ENCODE results near the gene PRKAA2. TPM values are rescaled to one million over a fixed set of nuclear protein-coding genes. Genes with fewer than 3 reads are reported as not detected.

PRKAA2 gene
- polyA plus RNA-seq, 3 donors = 0.39 to 0.67 (median 0.56) TPM

- no peak overlapping the region for H3K27ac ChIP-seq (ENCODE audit: low read depth, low read length)
- WGBS, 3 donors = 85 to 89% (median 88%) methylated on average over 1 of the region's 1 CpG
Measured at GRCh38 chr1:56647106-56647505, 2.0 kb downstream of the PRKAA2 start.

DNA sequence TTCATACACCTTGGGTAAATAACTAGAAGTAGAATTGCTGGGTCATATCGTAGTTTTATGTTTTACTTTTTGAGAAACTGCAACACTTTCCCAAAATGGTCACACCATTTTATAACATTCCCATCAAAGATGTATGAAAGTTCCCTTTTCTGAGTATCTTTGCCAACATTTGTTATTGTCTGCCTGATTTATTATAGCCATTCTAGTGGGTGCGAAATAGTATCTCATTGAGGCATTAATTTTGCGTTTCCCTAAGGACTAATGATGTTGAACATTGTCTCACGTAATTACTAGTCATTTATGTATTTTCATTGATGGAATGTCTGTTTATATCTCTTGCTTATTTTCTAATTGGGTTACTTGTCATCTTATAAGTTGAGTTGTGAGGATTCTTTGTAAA is 3.4 kb downstream of the PRKAA2 start:
- 72 to 85% (median 79%) methylated on average over 4 of the region's 4 CpGs for WGBS, 3 donors
- no peak overlapping the region for H3K27ac ChIP-seq (ENCODE audit: low read depth, low read length)

DNA sequence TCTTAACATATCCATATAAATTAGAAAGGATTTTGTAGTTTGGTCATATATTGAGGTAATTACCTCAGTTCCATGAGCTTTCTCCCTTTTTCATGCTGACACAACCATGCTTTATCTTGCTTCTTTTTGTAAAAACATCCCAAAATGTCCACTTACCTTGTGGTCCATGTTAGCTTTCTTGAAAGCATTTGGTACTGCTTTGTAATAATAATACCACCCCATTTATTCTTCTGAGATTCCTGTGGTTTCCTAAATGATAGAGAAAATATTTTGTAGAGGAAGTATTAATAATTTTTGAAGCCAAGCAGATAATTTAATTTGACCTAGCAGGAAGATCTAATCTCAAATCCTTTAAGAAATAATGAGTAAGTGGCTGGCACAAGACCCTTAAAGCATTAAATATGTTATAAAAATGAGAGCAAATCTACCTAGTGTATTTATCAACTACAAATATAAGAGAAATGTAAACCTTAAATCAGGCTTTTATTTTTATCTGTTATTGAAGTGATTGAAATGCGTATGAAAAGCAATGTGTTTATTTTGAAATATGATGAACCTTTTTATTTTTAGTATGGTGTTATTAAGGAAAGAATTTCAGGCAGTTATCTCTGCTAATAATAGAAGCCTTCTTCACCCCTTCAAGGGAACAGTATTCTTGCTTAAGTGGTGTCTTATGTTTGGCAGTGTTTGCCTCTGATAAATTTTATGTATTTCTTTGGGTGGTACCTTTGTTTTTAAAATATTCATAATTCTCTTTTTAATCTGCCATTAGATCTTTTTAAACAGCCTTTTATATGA is 9.2 kb downstream of the PRKAA2 start:
- 64 to 82% (median 80%) methylated on average over 1 of the region's 1 CpG for WGBS, 3 donors
- H3K27ac ChIP-seq (ENCODE audit: low read depth, low read length) = no peak overlapping the region

GRCh38 chr1:56655991-56656613 is 11.0 kb downstream of the PRKAA2 start:
- no peak overlapping the region for H3K27ac ChIP-seq (ENCODE audit: low read depth, low read length)
- 90 to 91% (median 91%) methylated on average over 1 of the region's 1 CpG for WGBS, 3 donors

DNA sequence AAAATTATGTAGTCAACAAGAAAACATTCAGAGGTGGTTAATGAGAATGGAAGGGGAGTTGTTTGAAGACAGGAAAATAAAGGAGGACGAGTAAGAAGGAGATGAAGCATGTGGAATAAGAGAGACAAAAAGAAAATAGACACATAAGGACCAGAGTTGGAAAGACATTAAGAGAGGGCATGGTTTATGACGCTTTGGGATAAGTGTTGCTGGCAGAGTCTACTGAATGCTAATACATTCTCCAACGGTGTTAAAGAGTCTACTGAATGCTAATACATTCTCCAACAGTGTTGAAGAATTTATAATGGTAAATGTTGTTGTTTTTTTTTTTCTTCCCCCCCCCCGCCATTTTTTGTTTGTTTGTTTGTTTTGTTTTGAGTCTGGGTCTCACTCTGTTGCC is 13.1 kb downstream of the PRKAA2 start:
- WGBS, 3 donors = 80 to 87% (median 84%) methylated on average over 4 of the region's 4 CpGs
- H3K27ac ChIP-seq (ENCODE audit: low read depth, low read length) = no peak overlapping the region

DNA sequence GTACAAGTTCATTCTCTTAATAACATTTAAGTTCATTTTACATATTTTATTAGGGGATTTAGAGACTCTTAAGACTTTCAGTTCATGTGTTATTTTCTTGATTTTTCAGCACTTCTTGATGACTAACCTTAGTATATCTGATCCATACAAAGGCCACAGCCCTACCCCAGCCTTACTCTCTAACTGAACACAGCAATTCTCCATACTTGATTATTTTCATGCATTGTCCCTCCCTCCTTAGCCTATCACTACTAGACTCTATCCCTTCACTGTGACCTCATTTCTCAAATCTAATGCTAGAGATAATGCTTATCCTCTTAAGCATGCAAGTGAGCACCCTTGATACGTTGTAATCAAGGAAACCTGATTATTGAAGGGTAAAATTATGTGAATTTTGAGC is 15.2 kb downstream of the PRKAA2 start:
- H3K27ac ChIP-seq (ENCODE audit: low read depth, low read length) = no peak overlapping the region
- WGBS, 3 donors = 54 to 84% (median 73%) methylated on average over 1 of the region's 1 CpG

GRCh38 chr1:56663846-56664245 is 18.7 kb downstream of the PRKAA2 start:
- WGBS, 3 donors = 86 to 96% (median 91%) methylated on average over 3 of the region's 3 CpGs
- H3K27ac ChIP-seq (ENCODE audit: low read depth, low read length) = no peak overlapping the region

- H3K27ac ChIP-seq (ENCODE audit: low read depth, low read length) = no peak overlapping the region
- WGBS, 3 donors = 92 to 95% (median 94%) methylated on average over 1 of the region's 1 CpG
Measured at GRCh38 chr1:56665384-56665783, 20.3 kb downstream of the PRKAA2 start.

DNA sequence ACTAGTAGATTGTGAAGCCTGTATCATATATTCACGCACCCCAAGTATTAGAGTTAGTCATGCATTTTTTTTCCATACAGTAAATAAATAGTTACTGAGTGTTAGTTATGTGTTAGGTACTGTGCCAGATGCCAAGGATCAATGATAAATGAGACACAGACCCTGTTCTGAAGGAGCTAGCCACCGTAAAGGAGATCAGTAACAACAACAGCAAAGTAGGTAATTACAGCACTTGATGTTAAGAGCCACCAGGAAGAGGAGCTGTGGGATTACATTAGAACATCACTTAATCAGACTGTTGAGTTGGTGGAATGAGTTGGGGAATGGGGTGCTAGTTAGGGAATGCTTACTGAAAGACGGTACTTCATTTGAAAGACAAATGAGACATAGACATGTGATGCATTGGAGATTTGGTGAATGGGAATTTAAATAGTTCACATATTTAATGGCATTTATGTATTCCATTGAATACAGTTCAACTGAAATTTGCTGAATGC is 21.0 kb downstream of the PRKAA2 start:
- WGBS, 3 donors = 68 to 86% (median 80%) methylated on average over 3 of the region's 3 CpGs
- H3K27ac ChIP-seq (ENCODE audit: low read depth, low read length) = no peak overlapping the region

GRCh38 chr1:56670350-56670749 is 25.2 kb downstream of the PRKAA2 start:
- 31 to 50% (median 47%) methylated on average over 2 of the region's 2 CpGs for WGBS, 3 donors
- no peak overlapping the region for H3K27ac ChIP-seq (ENCODE audit: low read depth, low read length)

DNA sequence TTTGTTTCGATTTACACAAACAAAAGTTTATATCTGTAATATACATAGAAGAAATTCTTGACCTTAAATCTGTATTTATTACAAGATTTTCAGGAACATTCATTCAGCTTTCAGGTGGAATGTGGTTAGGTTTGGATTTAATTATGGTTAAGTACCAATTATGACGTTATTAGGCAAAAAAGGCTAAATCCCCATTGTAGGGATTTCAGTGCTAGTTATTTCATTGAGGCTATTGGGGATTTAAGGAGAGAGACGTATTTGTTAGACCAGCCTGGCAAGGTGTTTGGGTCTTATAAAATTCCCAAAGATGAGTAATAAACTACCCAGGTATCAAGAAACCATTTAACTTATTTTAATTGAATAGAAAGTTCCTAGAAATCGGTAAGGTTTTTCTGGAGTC is 26.0 kb downstream of the PRKAA2 start:
- WGBS, 3 donors = 94 to 96% (median 96%) methylated on average over 4 of the region's 4 CpGs
- no peak overlapping the region for H3K27ac ChIP-seq (ENCODE audit: low read depth, low read length)

DNA sequence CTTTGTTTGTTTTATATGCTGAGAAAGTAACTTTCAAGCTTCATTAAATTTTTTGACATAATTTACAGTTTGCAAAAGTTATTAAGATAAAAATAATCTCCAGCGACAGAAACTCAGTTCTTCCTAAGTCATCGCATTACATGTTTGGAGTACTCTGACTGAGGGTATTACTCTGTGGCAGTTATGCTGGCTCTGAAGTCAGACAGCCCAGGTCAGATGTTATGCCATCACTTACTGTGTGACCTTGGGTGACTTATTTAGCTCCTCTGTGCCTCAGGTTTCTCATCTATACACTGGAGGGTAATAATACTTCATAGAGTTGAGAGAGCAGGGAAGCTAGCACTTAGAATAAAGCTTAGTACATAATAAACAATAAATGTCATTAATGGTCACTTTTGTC is 26.4 kb downstream of the PRKAA2 start:
- WGBS, 3 donors = 88 to 91% (median 88%) methylated on average over 2 of the region's 2 CpGs
- H3K27ac ChIP-seq (ENCODE audit: low read depth, low read length) = no peak overlapping the region

GRCh38 chr1:56672579-56672978 is 27.5 kb downstream of the PRKAA2 start:
- H3K27ac ChIP-seq (ENCODE audit: low read depth, low read length) = no peak overlapping the region
- 3 to 45% (median 39%) methylated on average over 1 of the region's 1 CpG for WGBS, 3 donors

GRCh38 chr1:56675763-56676162 is 30.6 kb downstream of the PRKAA2 start:
- H3K27ac ChIP-seq (ENCODE audit: low read depth, low read length) = no peak overlapping the region

DNA sequence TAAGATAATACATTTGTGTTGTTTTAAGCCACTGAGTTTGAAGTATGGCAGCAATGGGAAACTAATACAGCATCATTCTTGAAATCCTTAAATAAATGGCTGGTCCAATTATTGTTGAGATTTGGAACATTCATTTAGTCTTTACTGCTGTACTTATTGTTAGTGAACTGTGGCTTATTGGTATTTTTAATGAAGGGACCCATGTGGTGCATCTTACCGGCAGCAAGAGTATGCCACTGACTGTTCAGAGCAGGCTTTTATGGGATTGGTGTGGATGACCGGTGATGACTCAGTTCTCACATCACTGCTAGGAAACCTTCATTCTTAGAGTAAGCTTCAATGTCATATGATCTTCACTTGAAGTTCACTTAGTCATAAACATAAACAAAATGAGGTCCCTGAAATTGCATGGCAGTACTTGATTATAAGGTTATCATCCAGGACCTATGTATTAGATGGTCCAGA is 31.5 kb downstream of the PRKAA2 start:
- no peak overlapping the region for H3K27ac ChIP-seq (ENCODE audit: low read depth, low read length)
- WGBS, 3 donors = 74 to 98% (median 97%) methylated on average over 2 of the region's 2 CpGs

GRCh38 chr1:56683569-56683968 is 38.5 kb downstream of the PRKAA2 start:
- H3K27ac ChIP-seq (ENCODE audit: low read depth, low read length) = no peak overlapping the region

DNA sequence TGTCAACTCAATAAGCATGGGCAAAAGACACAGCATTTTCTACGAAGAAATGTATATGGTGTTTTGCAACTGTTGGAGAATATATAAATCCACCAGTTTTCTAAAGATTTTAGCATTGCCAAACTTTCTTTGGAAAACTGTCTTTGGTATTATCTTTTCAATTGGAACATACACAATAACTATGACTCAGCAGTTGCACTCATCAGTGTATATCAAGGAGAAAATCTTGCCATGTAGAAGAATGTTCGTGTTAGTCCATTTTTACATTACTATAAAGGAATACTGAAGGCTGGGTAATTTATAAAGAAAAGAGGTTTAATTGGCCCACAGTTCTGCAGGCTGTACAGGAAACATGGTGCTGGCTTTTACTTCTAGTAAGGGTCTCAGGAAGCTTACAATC is 41.1 kb downstream of the PRKAA2 start:
- WGBS, 3 donors = 90 to 92% (median 91%) methylated on average over 2 of the region's 2 CpGs
- no peak overlapping the region for H3K27ac ChIP-seq (ENCODE audit: low read depth, low read length)

- no peak overlapping the region for H3K27ac ChIP-seq (ENCODE audit: low read depth, low read length)
- WGBS, 3 donors = 74 to 77% (median 75%) methylated on average over 3 of the region's 3 CpGs
Measured at GRCh38 chr1:56688522-56689026, 43.5 kb downstream of the PRKAA2 start.

- H3K27ac ChIP-seq (ENCODE audit: low read depth, low read length) = no peak overlapping the region
- WGBS, 3 donors = 85 to 88% (median 86%) methylated on average over 3 of the region's 3 CpGs
Measured at GRCh38 chr1:56696663-56697062, 51.5 kb downstream of the PRKAA2 start.

DNA sequence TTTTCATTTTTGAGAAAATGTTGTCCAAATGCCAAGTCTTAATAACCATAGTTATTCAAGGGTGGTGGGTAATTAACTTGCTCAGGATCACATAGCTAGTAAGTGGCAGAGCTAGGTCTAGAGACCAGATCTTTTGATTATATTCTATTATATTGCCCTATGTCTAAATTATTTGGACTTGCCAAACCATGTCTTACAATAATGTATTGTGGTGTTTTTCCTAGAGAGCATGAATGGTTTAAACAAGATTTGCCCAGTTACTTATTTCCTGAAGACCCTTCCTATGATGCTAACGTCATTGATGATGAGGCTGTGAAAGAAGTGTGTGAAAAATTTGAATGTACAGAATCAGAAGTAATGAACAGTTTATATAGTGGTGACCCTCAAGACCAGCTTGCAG is 58.6 kb downstream of the PRKAA2 start:
- H3K27ac ChIP-seq (ENCODE audit: low read depth, low read length) = no peak overlapping the region
- WGBS, 3 donors = 76 to 89% (median 89%) methylated on average over 1 of the region's 1 CpG

Measured in adipose tissue (tissue), 3 donors.